Uterus (tissue), 4 donors: Measurements from ENCODE around the gene CNOT4. TPM values are rescaled to one million over a fixed set of nuclear protein-coding genes. Genes with fewer than 3 reads are reported as not detected.

Experiments
- DNase-seq, 2 donors: peaks; one replicate each; pipeline ENCODE4 v3.0.0-alpha.2; 2019 to 2020
- H3K27ac ChIP-seq, 2 donors: fragments of 200-600 bp; sonication (generic); 1 replicate in 1 of 2; 2 replicates in 1 of 2; pipeline ENCODE4 v1.5.1; 2016 to 2018
- H3K27me3 ChIP-seq, 2 donors: fragments of 200-600 bp; sonication (generic); one replicate each; pipeline ENCODE4 v1.5.1; 2018 to 2019; ENCODE audit warnings: control low read depth in 1 of 2
- H3K36me3 ChIP-seq, 2 donors: fragments of 200-600 bp; sonication (generic); one replicate each; pipeline ENCODE4 v1.5.1; 2019; ENCODE audit warnings: control low read depth in 1 of 2
- H3K4me1 ChIP-seq, 2 donors: fragments of 200-600 bp; sonication (generic); one replicate each; pipeline ENCODE4 v1.5.1; 2018 to 2019; ENCODE audit warnings: control low read depth in 1 of 2
- H3K4me3 ChIP-seq, 2 donors: fragments of 200-600 bp; sonication (generic); 1 replicate in 1 of 2; 2 replicates in 1 of 2; pipeline ENCODE4 v1.5.1; 2018 to 2019; ENCODE audit warnings: mild to moderate bottlenecking in 1 of 2
- H3K9me3 ChIP-seq, 2 donors: fragments of 200-600 bp; sonication (generic); one replicate each; pipeline ENCODE4 v1.5.1; 2019; ENCODE audit warnings: control low read depth in 1 of 2
- CTCF ChIP-seq, 4 experiments: fragments of 200-600 bp in 2 of 4; fragments of 450-650 bp in 2 of 4; sonication (generic) in 2 of 4; IDR thresholded peaks; one replicate each; pipeline ENCODE4 v1.5.1; 2016 to 2019; ENCODE audit warnings: antibody characterized with exemption in 4 of 4, mild to moderate bottlenecking in 2 of 4, moderate library complexity in 1 of 4
- POLR2A ChIP-seq, 2 donors: fragments of 450-650 bp; IDR thresholded peaks; one replicate each; pipeline ENCODE4 v1.6.1; 2016; ENCODE audit warnings: antibody characterized with exemption in 2 of 2, mild to moderate bottlenecking in 1 of 2, moderate library complexity in 1 of 2
- intact Hi-C: fragments of 100-400 bp; cut with DNase I; formaldehyde crosslinking; loops from one replicate; pipeline ENCODE4 v1.15.1; 2023; ENCODE audit warnings: low total_unique reads
- total RNA-seq, 4 donors: library from RNA; depleted of rRNA in 3 of 4; stranded (reverse); fragments of >200 nt in 3 of 4; gene quantifications; one replicate each; pipeline versions ENCODE4 v1.1.0 to v1.2.4, GENCODE V29; 2014 to 2023
- donor health status: DM: yes; HTN: yes; CAD: no.

Gene CNOT4
- total RNA-seq, 4 donors from 2014 or later, result 13.2 to 35.6 (median 20.6) TPM

- Histone ChIP-seq H3K36me3 (no peaks in the 10 kb centered on the region), H3K27me3 (no peaks in the 10 kb centered on the region), H3K4me1 (no peaks in the 10 kb centered on the region), H3K9me3 (no peaks in the 10 kb centered on the region), H3K27ac (no peak overlapping the region), H3K4me3 (no peak overlapping the region)
- no peak for DNase-seq
- intact Hi-C loops, result no loop called here
- TF ChIP-seq CTCF (IDR thresholded peaks at IDR 0.05) (no peak), POLR2A (IDR thresholded peaks at IDR 0.05) (no peak)
Measured at GRCh38 chr7:135430626-135431025, 79.3 kb downstream of the CNOT4 start.

- Histone ChIP-seq H3K4me1 (no peaks in the 10 kb centered on the region), H3K9me3 (no peaks in the 10 kb centered on the region), H3K4me3 (no peak overlapping the region), H3K36me3 (no peaks in the 10 kb centered on the region), H3K27ac (no peak overlapping the region), H3K27me3 (no peaks in the 10 kb centered on the region)
- TF ChIP-seq CTCF (IDR thresholded peaks at IDR 0.05) (no peak), POLR2A (IDR thresholded peaks at IDR 0.05) (no peak)
- intact Hi-C loops, result no loop called here
- no peak for DNase-seq
Measured at GRCh38 chr7:135428879-135429278, 81.0 kb downstream of the CNOT4 start.

DNA sequence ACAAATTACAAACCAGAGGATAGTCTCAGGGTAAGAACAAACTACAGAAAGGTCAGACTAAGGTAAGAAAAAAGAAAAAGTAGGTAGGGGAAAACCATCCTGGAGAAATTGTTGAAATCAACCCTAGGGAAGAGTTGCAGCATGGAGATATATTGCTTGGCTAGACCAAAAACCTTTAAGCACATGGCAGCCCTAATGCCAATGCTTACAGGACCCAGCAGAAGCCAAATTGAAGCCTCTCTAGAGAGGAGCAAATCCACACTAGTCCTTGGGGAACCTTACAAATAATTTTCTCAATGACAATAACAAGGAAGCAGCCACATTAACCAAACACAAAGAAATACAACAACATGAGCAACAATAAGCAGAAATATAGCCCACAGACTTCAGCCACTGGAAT lies 81.9 kb downstream of the CNOT4 start:
- Histone ChIP-seq H3K36me3 (no peaks in the 10 kb centered on the region), H3K9me3 (no peaks in the 10 kb centered on the region), H3K27ac (no peak overlapping the region), H3K4me1 (no peaks in the 10 kb centered on the region), H3K27me3 (no peaks in the 10 kb centered on the region), H3K4me3 (no peak overlapping the region)
- intact Hi-C loops, result no loop called here
- DNase-seq, result no peak
- TF ChIP-seq POLR2A (IDR thresholded peaks at IDR 0.05) (no peak), CTCF (IDR thresholded peaks at IDR 0.05) (no peak)

DNA sequence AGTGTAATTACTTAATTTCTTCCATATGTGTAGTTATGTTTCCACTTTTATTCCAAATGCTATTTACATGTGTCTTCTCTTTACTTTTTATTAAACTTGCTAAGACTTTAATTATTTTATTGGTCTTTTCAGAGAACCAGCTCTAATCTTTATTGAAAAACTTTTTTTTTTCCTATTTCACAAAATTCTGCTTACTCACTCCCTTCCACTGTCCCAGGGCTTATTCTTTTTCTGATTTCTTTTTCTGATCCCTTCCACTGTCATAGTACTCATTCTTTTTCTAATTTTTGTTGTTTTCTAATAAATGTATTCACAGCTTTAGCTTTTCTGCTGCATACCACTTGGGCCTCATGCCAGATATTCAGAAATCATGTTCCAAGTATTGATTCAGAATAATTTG lies 82.7 kb downstream of the CNOT4 start:
- intact Hi-C loops, result no loop called here
- Histone ChIP-seq H3K4me1 (no peaks in the 10 kb centered on the region), H3K36me3 (no peaks in the 10 kb centered on the region), H3K9me3 (no peaks in the 10 kb centered on the region), H3K4me3 (no peak overlapping the region), H3K27me3 (no peaks in the 10 kb centered on the region), H3K27ac (no peak overlapping the region)
- no peak for DNase-seq
- TF ChIP-seq CTCF (IDR thresholded peaks at IDR 0.05), result no peak
- TF ChIP-seq POLR2A (IDR thresholded peaks at IDR 0.05), result no peak

DNA sequence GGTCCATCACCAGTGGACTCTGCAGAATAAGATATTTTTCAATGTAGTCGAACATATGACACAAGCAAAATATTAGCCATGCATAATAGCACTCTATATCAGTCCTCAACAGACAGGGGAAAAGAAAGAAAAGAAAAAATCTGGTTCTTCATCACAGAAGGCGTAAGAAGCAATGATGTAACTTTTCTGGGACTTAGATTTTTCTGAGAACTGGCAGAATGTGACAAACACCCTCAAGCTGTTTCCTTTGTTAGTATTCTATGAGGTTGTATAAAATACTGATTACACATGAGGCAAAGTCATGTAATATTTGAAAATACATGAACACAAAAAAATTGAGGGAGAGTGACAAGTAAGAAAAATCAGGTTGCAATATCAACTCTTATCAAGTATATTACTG lies 84.9 kb downstream of the CNOT4 start:
- no peaks in the 10 kb centered on the region for H3K9me3 ChIP-seq
- no peaks in the 10 kb centered on the region for H3K27me3 ChIP-seq
- no peak overlapping the region for H3K4me3 ChIP-seq
- no peaks in the 10 kb centered on the region for H3K4me1 ChIP-seq
- H3K36me3 ChIP-seq, result no peaks in the 10 kb centered on the region
- DNase-seq, result no peak
- intact Hi-C loops, result no loop called here
- TF ChIP-seq POLR2A (IDR thresholded peaks at IDR 0.05) (no peak), CTCF (IDR thresholded peaks at IDR 0.05) (no peak)
- H3K27ac ChIP-seq, result no peak overlapping the region
